ENCODE results near the gene AFAP1. TPM values are rescaled to one million over a fixed set of nuclear protein-coding genes. Genes with fewer than 3 reads are reported as not detected.

AFAP1 gene
- total RNA-seq, 1 donor from 2014 or later, result 6.7 TPM

DNA sequence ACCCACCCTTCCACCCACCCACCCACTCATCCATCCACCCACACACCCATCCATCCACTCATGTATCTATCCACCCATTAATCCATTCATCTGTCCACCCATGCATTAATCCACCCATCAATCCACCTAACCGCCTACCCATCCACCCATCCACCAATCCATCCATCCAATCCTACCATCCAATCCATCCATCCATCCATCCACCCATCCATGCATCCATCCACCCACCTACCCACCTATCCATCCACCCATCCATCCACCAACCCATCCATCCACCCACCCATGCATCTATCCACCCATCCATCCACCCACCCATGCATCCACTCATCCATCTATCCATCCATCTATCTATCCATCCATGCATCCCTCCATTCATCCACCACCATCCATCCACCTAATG is 34.8 kb upstream of the AFAP1 start:
- no peaks in the 10 kb centered on the region for H3K9me3 Mint-ChIP-seq
- Histone ChIP-seq H3K27me3 (no peaks in the 10 kb centered on the region), H3K79me2 (ENCODE audit: low read depth) (no peaks in the 10 kb centered on the region), H3K9me3 (ENCODE audit: low read depth) (no peaks in the 10 kb centered on the region), H3K4me3 (no peak overlapping the region), H4K20me1 (ENCODE audit: low read depth) (no peaks in the 10 kb centered on the region), H3K4me1 (peaks cover 2% of the 10 kb centered on the region), H3F3A (ENCODE audit: low read depth) (no peaks in the 10 kb centered on the region), H3K9ac (no peak overlapping the region), H3K4me2 (no peak overlapping the region), H2AFZ (replicated peaks) (no peak overlapping the region), H3K27ac (no peak overlapping the region), H3K36me3 (no peaks in the 10 kb centered on the region)
- no peak for DNase-seq (ENCODE audit: low spot score)
- H3K4me1 Mint-ChIP-seq, result peaks cover 19% of the 10 kb centered on the region
- no peak overlapping the region for H3K27ac Mint-ChIP-seq
- H3K4me3 Mint-ChIP-seq, result no peak overlapping the region
- no peaks in the 10 kb centered on the region for H3K36me3 Mint-ChIP-seq
- H3K27me3 Mint-ChIP-seq (ENCODE audit: insufficient read depth, low read depth), result peaks cover 13% of the 10 kb centered on the region
- TF ChIP-seq EZH2phosphoT487 (IDR thresholded peaks at IDR 0.05), result no peak
- TF ChIP-seq, protein P1, sequence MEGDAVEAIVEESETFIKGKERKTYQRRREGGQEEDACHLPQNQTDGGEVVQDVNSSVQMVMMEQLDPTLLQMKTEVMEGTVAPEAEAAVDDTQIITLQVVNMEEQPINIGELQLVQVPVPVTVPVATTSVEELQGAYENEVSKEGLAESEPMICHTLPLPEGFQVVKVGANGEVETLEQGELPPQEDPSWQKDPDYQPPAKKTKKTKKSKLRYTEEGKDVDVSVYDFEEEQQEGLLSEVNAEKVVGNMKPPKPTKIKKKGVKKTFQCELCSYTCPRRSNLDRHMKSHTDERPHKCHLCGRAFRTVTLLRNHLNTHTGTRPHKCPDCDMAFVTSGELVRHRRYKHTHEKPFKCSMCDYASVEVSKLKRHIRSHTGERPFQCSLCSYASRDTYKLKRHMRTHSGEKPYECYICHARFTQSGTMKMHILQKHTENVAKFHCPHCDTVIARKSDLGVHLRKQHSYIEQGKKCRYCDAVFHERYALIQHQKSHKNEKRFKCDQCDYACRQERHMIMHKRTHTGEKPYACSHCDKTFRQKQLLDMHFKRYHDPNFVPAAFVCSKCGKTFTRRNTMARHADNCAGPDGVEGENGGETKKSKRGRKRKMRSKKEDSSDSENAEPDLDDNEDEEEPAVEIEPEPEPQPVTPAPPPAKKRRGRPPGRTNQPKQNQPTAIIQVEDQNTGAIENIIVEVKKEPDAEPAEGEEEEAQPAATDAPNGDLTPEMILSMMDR (IDR thresholded peaks at IDR 0.05), result no peak
- TF ChIP-seq EZH2 (IDR thresholded peaks at IDR 0.05), result no peak

DNA sequence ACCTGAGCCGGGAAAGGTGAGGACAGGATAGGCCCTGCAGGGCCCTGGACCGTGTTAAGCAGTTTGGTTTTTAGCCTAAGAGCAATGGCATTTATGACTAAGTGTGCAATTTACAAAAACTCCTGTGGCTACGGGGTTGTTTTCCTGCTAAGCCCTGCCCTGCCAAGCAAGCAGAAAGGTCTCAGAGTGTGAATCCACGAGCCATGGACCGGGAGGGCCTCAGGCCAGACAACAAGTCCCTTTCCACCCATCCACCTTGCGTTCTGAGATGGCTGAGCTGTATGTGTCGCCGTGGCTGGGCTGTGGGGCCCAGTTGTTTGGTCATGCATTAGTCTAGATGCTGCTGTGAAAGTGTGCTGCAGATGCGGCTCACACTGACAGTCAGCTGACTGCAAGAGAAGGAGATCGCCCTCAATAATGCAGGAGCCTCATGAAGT is 33.9 kb upstream of the AFAP1 start:
- peaks cover 13% of the 10 kb centered on the region for H3K27me3 Mint-ChIP-seq (ENCODE audit: insufficient read depth, low read depth)
- no peaks in the 10 kb centered on the region for H3K9me3 Mint-ChIP-seq
- Histone ChIP-seq H3K27ac (no peak overlapping the region), H3K36me3 (no peaks in the 10 kb centered on the region), H3K27me3 (no peaks in the 10 kb centered on the region), H4K20me1 (ENCODE audit: low read depth) (no peaks in the 10 kb centered on the region), H3K9me3 (ENCODE audit: low read depth) (no peaks in the 10 kb centered on the region), H2AFZ (replicated peaks) (no peak overlapping the region), H3F3A (ENCODE audit: low read depth) (no peaks in the 10 kb centered on the region), H3K4me1 (peaks cover 2% of the 10 kb centered on the region), H3K4me3 (no peak overlapping the region), H3K9ac (no peak overlapping the region), H3K4me2 (no peak overlapping the region), H3K79me2 (ENCODE audit: low read depth) (no peaks in the 10 kb centered on the region)
- TF ChIP-seq EZH2phosphoT487 (IDR thresholded peaks at IDR 0.05), result no peak
- no peak for TF ChIP-seq EZH2 (IDR thresholded peaks at IDR 0.05)
- TF ChIP-seq, protein P1 (IDR thresholded peaks at IDR 0.05), result no peak
- no peaks in the 10 kb centered on the region for H3K36me3 Mint-ChIP-seq
- no peak overlapping the region for H3K4me3 Mint-ChIP-seq
- no peak for DNase-seq (ENCODE audit: low spot score)
- peaks cover 20% of the 10 kb centered on the region for H3K4me1 Mint-ChIP-seq
- H3K27ac Mint-ChIP-seq, result no peak overlapping the region

DNA sequence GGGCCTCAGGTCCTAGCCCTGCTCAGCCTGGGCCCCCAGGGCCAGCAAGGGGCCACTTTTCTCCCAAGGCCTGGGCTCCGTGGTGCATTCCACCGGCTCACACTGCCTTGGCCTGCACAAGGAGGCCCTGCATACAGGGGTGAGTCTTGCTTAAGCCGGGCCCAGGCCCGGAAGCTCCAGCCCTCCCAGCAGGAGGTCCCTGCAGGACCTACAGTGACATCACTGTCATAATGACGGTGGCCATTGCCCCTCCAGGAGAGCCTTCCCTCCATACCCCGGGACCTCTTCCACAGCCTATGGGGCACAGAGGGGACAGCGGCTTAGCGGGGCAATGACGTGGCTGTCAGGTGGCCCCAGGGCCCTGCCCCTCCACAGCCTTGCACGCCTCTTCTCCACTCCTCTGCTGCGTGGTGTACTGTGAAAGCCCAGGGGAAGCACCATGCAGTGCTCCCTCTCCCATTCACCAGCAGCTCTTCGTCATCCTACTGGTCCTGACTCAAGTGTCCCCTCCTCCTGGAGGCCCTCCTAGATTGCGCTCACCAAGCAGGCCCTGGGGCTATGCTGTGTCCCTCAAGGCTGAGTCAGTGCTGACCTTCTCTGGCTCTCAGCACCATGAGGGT is 32.3 kb upstream of the AFAP1 start:
- H3K9me3 ChIP-seq (ENCODE audit: low read depth), result no peaks in the 10 kb centered on the region
- Mint-ChIP-seq H3K9me3 (no peaks in the 10 kb centered on the region), H3K4me1 (peaks cover 29% of the 10 kb centered on the region), H3K4me3 (peak overlapping the region; percentile 8), H3K36me3 (no peaks in the 10 kb centered on the region), H3K27ac (peak overlapping the region; percentile 38), H3K27me3 (ENCODE audit: insufficient read depth, low read depth) (peaks cover 11% of the 10 kb centered on the region)
- peaks cover 2% of the 10 kb centered on the region for H3K4me1 ChIP-seq
- no peaks in the 10 kb centered on the region for H3K79me2 ChIP-seq (ENCODE audit: low read depth)
- H3F3A ChIP-seq (ENCODE audit: low read depth), result no peaks in the 10 kb centered on the region
- H3K4me2 ChIP-seq, result no peak overlapping the region
- no peak overlapping the region for H3K4me3 ChIP-seq
- H3K27ac ChIP-seq, result no peak overlapping the region
- H3K36me3 ChIP-seq, result no peaks in the 10 kb centered on the region
- H2AFZ ChIP-seq (replicated peaks), result no peak overlapping the region
- DNase-seq (ENCODE audit: low spot score), result no peak
- H4K20me1 ChIP-seq (ENCODE audit: low read depth), result no peaks in the 10 kb centered on the region
- no peak overlapping the region for H3K9ac ChIP-seq
- H3K27me3 ChIP-seq, result no peaks in the 10 kb centered on the region
- TF ChIP-seq EZH2 (IDR thresholded peaks at IDR 0.05), result no peak
- TF ChIP-seq, protein P1 (IDR thresholded peaks at IDR 0.05), result no peak
- TF ChIP-seq EZH2phosphoT487 (IDR thresholded peaks at IDR 0.05), result no peak

Data from neural progenitor cell (in vitro differentiated cells).